Measurements from ENCODE around the gene SETBP1.
A peak's percentile ranks its signal among the peaks of the same experiment; 100 is the strongest.

Gene SETBP1

DNA sequence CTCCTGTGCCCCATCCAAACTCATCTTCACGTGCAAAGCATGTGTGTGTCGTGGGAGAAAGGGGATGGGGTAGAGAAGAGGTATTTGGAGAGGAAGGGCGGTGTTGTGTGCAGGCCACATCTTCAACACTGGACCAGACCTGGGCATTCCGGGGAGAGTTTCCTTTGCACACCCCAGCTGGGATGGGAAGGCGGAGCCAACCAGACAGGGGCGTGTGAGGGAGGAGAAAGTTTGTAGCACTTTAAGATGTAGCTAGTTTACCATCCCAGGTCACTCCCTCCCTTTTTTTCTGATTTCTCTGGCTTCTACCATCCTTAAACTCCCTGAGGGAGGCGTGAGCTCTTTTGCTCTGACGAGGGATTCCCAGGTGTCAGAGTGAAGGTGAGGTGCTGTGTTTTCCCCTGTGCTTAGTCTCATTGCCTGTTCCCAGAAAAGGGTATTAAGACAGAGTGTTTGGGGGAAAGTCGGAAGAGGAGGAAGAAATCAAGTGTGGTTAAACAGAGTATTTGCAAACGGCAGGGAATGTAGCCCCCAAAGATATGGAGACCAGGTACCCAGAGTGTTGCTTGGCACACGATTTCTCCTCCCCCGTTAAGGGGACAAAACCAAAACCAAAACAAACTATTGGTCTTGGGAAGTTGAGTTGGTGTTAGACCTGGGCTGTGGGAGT is 1.6 kb downstream of the SETBP1 start:
- Histone ChIP-seq H3K4me2 (ENCODE audit: insufficient read depth, low read length, poor library complexity, severe bottlenecking) (peak overlapping the region; percentile 64), H3K4me1 (ENCODE audit: control insufficient read depth in 2 of 2, insufficient read depth in 1 of 2, low read depth in 1 of 2, low read length in 2 of 2) (peaks cover 16 to 19% of the 10 kb centered on the region in 2 donors), H2AK5ac (ENCODE audit: low read depth, low read length) (no peak overlapping the region), H2BK5ac (ENCODE audit: low read length) (no peak overlapping the region), H2BK15ac (ENCODE audit: low read length) (no peak overlapping the region), H3K27ac (replicated peaks; ENCODE audit: low read length) (no peak overlapping the region), H2BK12ac (ENCODE audit: low read length) (no peak overlapping the region), H3K23ac (ENCODE audit: low read depth, low read length, poor library complexity) (no peak overlapping the region), H2AFZ (ENCODE audit: low read length) (peak overlapping the region; percentile 2), H3K14ac (ENCODE audit: low read length) (no peak overlapping the region), H3K79me1 (ENCODE audit: low read depth, low read length) (no peaks in the 10 kb centered on the region), H3K4ac (ENCODE audit: low read length) (no peak overlapping the region), H3K18ac (ENCODE audit: low read length) (peak overlapping the region; percentile 22), H3K9ac (ENCODE audit: low read depth, low read length, poor library complexity) (no peak overlapping the region), H3K27me3 (ENCODE audit: control insufficient read depth in 3 of 3, insufficient read depth in 3 of 3, low read depth in 1 of 3, low read length in 3 of 3) (no peaks in the 10 kb centered on the region), H4K91ac (ENCODE audit: low read depth, low read length, poor library complexity) (no peak overlapping the region), H2BK120ac (ENCODE audit: low read depth, low read length) (no peak overlapping the region), H4K8ac (ENCODE audit: low read depth, low read length) (no peak overlapping the region), H3K36me3 (replicated peaks in 1 of 2; ENCODE audit: control insufficient read depth in 2 of 2, insufficient read depth in 2 of 2, low read length in 2 of 2) (no peaks in the 10 kb centered on the region), H3K9me3 (replicated peaks in 1 of 2; ENCODE audit: control insufficient read depth in 2 of 2, insufficient read depth in 1 of 2, low read depth in 1 of 2, low read length in 2 of 2) (no peaks in the 10 kb centered on the region), H3K4me3 (ENCODE audit: low read length in 2 of 2) (peak overlapping the region; percentile 38 to 80)
- peak; percentile 8 for DNase-seq (ENCODE audit: low spot score)
- no CpG with 5 or more reads among the region's 12 CpGs for WGBS, 2 donors (ENCODE audit: extremely low coverage in 2 of 2, insufficient read length in 2 of 2, insufficient replicate concordance in 1 of 2)

DNA sequence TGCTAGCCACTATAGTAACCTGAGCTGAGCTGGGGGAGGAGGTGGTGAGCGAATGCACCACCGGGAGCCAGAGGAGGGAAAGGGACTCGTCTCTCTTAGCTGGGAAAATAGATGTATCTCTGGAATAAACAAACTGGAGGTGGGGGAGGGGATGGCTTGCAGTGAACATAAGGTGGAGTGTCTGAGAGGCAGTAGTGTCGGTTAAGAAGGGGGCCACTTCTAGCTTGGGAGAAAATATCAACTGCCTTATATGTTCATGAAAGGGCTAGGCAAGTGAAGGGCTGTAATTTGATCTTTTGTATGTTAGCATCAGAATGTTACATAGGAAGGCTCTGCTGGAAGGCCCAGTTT is 2.2 kb downstream of the SETBP1 start:
- Histone ChIP-seq H3K27ac (replicated peaks; ENCODE audit: low read length) (no peak overlapping the region), H3K14ac (ENCODE audit: low read length) (no peak overlapping the region)
- peak; percentile 18 for DNase-seq (ENCODE audit: low spot score)

DNA sequence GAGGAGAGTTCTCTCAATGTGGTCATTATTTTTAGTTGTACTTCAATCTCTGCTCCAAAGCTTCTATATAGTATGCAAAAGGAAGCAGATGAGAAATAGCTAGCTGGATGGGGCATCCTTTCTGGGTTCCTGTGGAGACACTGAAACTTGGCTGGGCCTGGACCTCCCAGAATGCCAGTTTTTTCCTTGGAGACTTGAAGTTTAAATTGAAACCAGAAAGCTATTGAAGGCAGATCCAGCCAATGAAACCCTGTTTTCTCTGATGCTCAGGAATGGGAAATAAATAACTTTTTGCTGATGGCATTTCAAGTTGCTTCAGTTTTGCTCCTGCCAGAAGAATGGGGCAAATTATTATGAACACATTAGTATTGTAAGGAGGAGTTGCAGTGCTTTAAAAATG is 2.9 kb downstream of the SETBP1 start:
- Histone ChIP-seq H3K9ac (ENCODE audit: low read depth, low read length, poor library complexity) (no peak overlapping the region), H2AK5ac (ENCODE audit: low read depth, low read length) (no peak overlapping the region), H3K14ac (ENCODE audit: low read length) (no peak overlapping the region), H3K4me3 (ENCODE audit: low read length in 2 of 2) (no peak overlapping the region), H2BK12ac (ENCODE audit: low read length) (no peak overlapping the region), H4K91ac (ENCODE audit: low read depth, low read length, poor library complexity) (no peak overlapping the region), H3K9me3 (replicated peaks in 1 of 2; ENCODE audit: control insufficient read depth in 2 of 2, insufficient read depth in 1 of 2, low read depth in 1 of 2, low read length in 2 of 2) (no peaks in the 10 kb centered on the region), H3K27ac (replicated peaks; ENCODE audit: low read length) (no peak overlapping the region), H2BK5ac (ENCODE audit: low read length) (no peak overlapping the region), H3K23ac (ENCODE audit: low read depth, low read length, poor library complexity) (no peak overlapping the region), H3K27me3 (ENCODE audit: control insufficient read depth in 3 of 3, insufficient read depth in 3 of 3, low read depth in 1 of 3, low read length in 3 of 3) (no peaks in the 10 kb centered on the region), H3K4me2 (ENCODE audit: insufficient read depth, low read length, poor library complexity, severe bottlenecking) (no peak overlapping the region), H3K79me1 (ENCODE audit: low read depth, low read length) (no peaks in the 10 kb centered on the region), H2BK120ac (ENCODE audit: low read depth, low read length) (no peak overlapping the region), H2AFZ (ENCODE audit: low read length) (no peak overlapping the region), H3K4ac (ENCODE audit: low read length) (no peak overlapping the region), H2BK15ac (ENCODE audit: low read length) (no peak overlapping the region), H3K36me3 (replicated peaks in 1 of 2; ENCODE audit: control insufficient read depth in 2 of 2, insufficient read depth in 2 of 2, low read length in 2 of 2) (no peaks in the 10 kb centered on the region), H3K4me1 (ENCODE audit: control insufficient read depth in 2 of 2, insufficient read depth in 1 of 2, low read depth in 1 of 2, low read length in 2 of 2) (peaks cover 16 to 19% of the 10 kb centered on the region in 2 donors), H4K8ac (ENCODE audit: low read depth, low read length) (no peak overlapping the region), H3K18ac (ENCODE audit: low read length) (no peak overlapping the region)
- DNase-seq (ENCODE audit: low spot score): no peak

More for the DNA sequence above, 2.2 kb downstream of the SETBP1 start:
- H3K4me1 ChIP-seq (ENCODE audit: control insufficient read depth in 2 of 2, insufficient read depth in 1 of 2, low read depth in 1 of 2, low read length in 2 of 2): peaks cover 16 to 19% of the 10 kb centered on the region in 2 donors
- H3K4me2 ChIP-seq (ENCODE audit: insufficient read depth, low read length, poor library complexity, severe bottlenecking): peak overlapping the region; percentile 64
- no peak overlapping the region for H4K8ac ChIP-seq (ENCODE audit: low read depth, low read length)
- WGBS, 2 donors (ENCODE audit: extremely low coverage in 2 of 2, insufficient read length in 2 of 2, insufficient replicate concordance in 1 of 2): no CpG with 5 or more reads among the region's 4 CpGs
- H2AFZ ChIP-seq (ENCODE audit: low read length): peak overlapping the region; percentile 2
- no peak overlapping the region for H2AK5ac ChIP-seq (ENCODE audit: low read depth, low read length)
- H3K9ac ChIP-seq (ENCODE audit: low read depth, low read length, poor library complexity): no peak overlapping the region
- no peaks in the 10 kb centered on the region for H3K36me3 ChIP-seq (replicated peaks in 1 of 2; ENCODE audit: control insufficient read depth in 2 of 2, insufficient read depth in 2 of 2, low read length in 2 of 2)
- H3K4me3 ChIP-seq (ENCODE audit: low read length in 2 of 2): peak overlapping the region; percentile 38 to 80
- no peaks in the 10 kb centered on the region for H3K27me3 ChIP-seq (ENCODE audit: control insufficient read depth in 3 of 3, insufficient read depth in 3 of 3, low read depth in 1 of 3, low read length in 3 of 3)
- no peaks in the 10 kb centered on the region for H3K79me1 ChIP-seq (ENCODE audit: low read depth, low read length)
- no peak overlapping the region for H2BK120ac ChIP-seq (ENCODE audit: low read depth, low read length)
- H3K23ac ChIP-seq (ENCODE audit: low read depth, low read length, poor library complexity): no peak overlapping the region
- no peak overlapping the region for H4K91ac ChIP-seq (ENCODE audit: low read depth, low read length, poor library complexity)
- H3K4ac ChIP-seq (ENCODE audit: low read length): no peak overlapping the region
- no peak overlapping the region for H3K18ac ChIP-seq (ENCODE audit: low read length)
- no peak overlapping the region for H2BK12ac ChIP-seq (ENCODE audit: low read length)
- H2BK15ac ChIP-seq (ENCODE audit: low read length): no peak overlapping the region
- no peaks in the 10 kb centered on the region for H3K9me3 ChIP-seq (replicated peaks in 1 of 2; ENCODE audit: control insufficient read depth in 2 of 2, insufficient read depth in 1 of 2, low read depth in 1 of 2, low read length in 2 of 2)
- no peak overlapping the region for H2BK5ac ChIP-seq (ENCODE audit: low read length)

DNA sequence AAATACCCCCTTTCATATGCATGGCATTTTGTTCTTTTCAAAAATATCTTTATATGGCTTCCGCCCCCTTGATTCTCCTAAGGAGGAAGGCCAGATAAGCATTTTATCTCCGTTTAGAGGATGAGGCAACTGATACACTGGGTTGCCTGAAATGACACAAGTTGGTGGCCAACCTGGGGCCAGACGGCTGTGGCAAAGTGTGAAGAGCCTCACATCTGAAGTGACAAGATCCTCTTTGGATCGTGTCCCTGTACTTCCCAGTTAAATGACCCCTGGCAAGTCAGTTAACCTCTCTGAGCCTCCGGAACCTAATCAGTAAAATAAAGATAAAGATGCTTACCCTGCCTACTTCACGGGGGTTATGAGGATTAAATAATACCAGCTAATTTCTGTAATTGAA is 4.6 kb downstream of the SETBP1 start:
- Histone ChIP-seq H3K27me3 (ENCODE audit: control insufficient read depth in 3 of 3, insufficient read depth in 3 of 3, low read depth in 1 of 3, low read length in 3 of 3) (no peaks in the 10 kb centered on the region), H3K4ac (ENCODE audit: low read length) (no peak overlapping the region), H2AFZ (ENCODE audit: low read length) (no peak overlapping the region), H3K36me3 (replicated peaks in 1 of 2; ENCODE audit: control insufficient read depth in 2 of 2, insufficient read depth in 2 of 2, low read length in 2 of 2) (no peaks in the 10 kb centered on the region), H3K4me3 (ENCODE audit: low read length in 2 of 2) (no peak overlapping the region), H3K27ac (replicated peaks; ENCODE audit: low read length) (no peak overlapping the region), H4K8ac (ENCODE audit: low read depth, low read length) (no peak overlapping the region), H3K18ac (ENCODE audit: low read length) (no peak overlapping the region), H3K9ac (ENCODE audit: low read depth, low read length, poor library complexity) (no peak overlapping the region), H3K4me2 (ENCODE audit: insufficient read depth, low read length, poor library complexity, severe bottlenecking) (no peak overlapping the region), H4K91ac (ENCODE audit: low read depth, low read length, poor library complexity) (no peak overlapping the region), H3K4me1 (ENCODE audit: control insufficient read depth in 2 of 2, insufficient read depth in 1 of 2, low read depth in 1 of 2, low read length in 2 of 2) (peaks cover 16 to 19% of the 10 kb centered on the region in 2 donors), H2AK5ac (ENCODE audit: low read depth, low read length) (no peak overlapping the region), H3K23ac (ENCODE audit: low read depth, low read length, poor library complexity) (no peak overlapping the region), H2BK12ac (ENCODE audit: low read length) (no peak overlapping the region), H2BK15ac (ENCODE audit: low read length) (no peak overlapping the region), H2BK120ac (ENCODE audit: low read depth, low read length) (no peak overlapping the region), H3K79me1 (ENCODE audit: low read depth, low read length) (no peaks in the 10 kb centered on the region), H2BK5ac (ENCODE audit: low read length) (no peak overlapping the region), H3K9me3 (replicated peaks in 1 of 2; ENCODE audit: control insufficient read depth in 2 of 2, insufficient read depth in 1 of 2, low read depth in 1 of 2, low read length in 2 of 2) (no peaks in the 10 kb centered on the region), H3K14ac (ENCODE audit: low read length) (no peak overlapping the region)
- WGBS, 2 donors (ENCODE audit: extremely low coverage in 2 of 2, insufficient read length in 2 of 2, insufficient replicate concordance in 1 of 2): no CpG with 5 or more reads among the region's 6 CpGs
- no peak for DNase-seq (ENCODE audit: low spot score)

All from neuronal stem cell (in vitro differentiated cells).